Stimulated activated CD4-positive, alpha-beta T cell treated with anti-CD3 and anti-CD28 coated beads, Interleukin-15, amount 100 ng/mL, for 48 hours (primary cell): Measurements from ENCODE around the gene IL1R1.

Source experiments
- DNase-seq, 2 donors: peaks; one replicate each; pipeline ENCODE4 v3.0.0-alpha.2; 2020; ENCODE audit warnings: low read depth in 2 of 2

The IL1R1 gene

DNA sequence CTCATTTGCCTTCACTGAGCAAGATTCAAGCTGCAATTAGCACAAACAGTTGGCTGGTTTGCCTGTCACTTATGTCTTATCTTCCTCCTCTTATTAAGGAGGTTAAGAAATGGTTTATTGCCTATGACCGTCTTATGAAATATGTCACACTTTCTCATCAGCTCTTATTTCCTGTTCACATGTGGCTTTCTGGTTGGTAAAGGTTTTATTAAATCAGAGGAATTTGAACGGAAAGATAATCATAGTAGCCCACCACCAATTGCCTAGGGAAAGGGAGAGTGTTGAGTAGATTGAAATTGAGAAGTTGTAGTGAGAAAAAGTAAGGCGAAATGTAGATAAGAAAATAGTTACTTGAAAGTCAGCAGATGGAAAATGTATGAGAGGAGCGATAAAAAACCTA, 4.2 kb upstream of the IL1R1 start:
- DNase-seq, result no peak

GRCh38 chr2:102139851-102140250, 2.7 kb upstream of the IL1R1 start:
- no peak for DNase-seq

- DNase-seq, result no peak
These were observed 2.2 kb upstream of the IL1R1 start for GRCh38 chr2:102140377-102140776.

DNA sequence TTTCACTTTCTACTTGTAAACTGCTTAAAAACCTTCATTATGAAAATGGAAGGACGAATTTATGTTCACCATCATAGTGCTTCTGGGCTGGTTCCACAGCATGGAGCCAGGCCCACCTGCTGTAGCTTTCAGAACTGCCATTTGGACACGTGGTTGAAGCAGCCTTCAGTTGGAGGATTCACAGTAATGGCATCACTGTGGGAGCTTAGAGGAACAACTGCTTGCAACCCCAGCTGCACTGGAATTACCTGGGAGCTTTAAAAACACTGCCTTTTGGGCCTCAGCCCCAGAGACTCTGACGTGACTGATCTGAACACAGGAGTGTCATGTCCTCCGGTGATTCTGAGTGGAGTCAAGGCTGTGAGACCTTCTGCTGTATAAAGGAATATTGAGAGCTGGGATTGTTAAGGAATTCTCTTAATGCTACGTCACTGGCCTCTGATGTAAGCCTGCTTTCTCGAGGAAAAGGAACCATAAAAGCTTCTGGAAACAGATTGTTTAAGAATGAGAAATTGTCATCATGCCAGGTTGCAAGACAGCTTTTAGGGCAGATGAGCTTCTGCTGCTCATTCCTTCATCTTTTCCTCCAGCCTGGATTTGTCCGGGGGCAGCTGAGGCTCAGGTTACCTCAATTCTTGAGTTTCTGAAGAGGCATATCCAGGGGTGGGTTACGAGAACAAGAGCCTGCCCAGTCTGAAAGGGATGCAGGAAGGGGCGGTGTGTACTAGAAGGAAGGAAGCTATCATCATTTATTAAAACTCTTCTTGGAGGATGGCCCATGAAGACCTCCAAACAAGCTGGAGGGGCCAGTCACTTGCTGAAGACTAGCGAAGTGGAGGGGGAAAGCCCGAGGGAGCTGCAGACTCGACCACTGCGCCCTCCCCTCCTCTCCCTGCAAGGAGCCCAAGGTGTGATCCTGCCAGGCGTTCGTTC, 1.3 kb upstream of the IL1R1 start:
- no peak for DNase-seq

- no peak for DNase-seq
These were observed 393 bp downstream of the IL1R1 start for GRCh38 chr2:102142829-102143449.

DNA sequence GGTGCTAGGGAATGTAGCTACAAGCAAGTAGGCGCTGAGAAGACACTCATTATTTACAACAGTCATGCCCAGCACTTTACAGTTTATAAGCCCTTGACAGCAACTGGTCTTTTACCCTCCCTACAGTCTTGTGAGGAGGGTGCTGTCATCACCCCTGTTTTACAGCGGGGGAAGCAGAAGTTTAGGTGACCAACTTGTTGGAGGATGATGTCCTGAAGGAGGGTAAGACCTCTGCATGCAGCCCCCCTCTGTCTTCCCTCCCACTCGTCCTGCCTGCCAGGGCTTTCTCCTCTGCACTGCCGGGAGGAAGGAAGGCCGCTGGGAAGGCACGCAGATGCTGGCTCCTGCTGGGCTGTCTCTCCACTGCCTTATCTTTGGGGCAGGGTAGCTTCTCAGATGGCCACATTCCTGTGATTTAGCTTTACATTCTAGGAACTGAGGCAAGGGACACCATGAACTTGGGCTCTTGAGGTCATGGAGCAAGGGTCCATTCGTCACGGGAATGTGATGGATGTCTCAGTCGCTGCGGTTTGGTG, 972 bp downstream of the IL1R1 start:
- DNase-seq, result no peak

GRCh38 chr2:102144128-102144527, 1.6 kb downstream of the IL1R1 start:
- no peak for DNase-seq

GRCh38 chr2:102145107-102145506, 2.6 kb downstream of the IL1R1 start:
- no peak for DNase-seq

DNA sequence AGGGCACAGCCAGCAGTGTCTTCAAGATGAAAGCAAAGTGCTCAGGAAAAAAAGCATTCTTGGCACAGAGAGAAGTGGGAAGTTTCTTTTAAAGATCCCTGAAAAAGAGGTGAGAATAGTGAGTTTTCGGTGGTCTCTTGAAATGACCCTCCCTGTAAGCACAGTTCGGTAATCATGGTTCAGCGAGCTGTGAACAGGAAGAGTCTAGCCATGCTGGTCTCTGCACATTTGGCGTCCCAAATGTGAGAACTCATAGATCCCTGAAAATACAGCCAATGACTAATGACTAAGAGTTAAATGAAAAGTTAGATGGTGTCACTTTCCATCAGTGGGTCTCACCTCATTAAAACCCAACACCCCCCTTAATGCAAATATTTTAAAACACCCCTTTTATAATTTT, 3.4 kb downstream of the IL1R1 start:
- no peak for DNase-seq

GRCh38 chr2:102147935-102148334, 5.4 kb downstream of the IL1R1 start:
- peak; percentile 49 to 54 for DNase-seq

DNA sequence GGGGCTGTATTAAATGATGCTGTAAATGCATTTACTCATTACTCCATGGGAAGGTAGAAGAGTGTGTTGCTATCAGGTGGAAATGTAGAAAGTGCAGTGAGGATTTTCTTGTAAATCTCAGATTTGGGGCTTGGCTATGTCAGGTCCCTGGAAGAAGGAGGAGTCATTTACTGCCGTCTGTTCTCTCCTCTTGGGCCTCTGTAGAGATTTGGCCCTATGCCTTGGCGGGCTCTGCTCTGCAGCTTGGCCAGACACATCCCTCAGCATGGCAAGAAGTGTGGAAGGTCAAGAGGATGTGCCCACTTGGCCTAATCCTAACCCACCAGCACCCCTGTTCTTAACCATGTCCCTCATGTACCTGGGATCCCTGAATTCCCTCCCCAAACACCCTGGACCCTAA, 6.7 kb downstream of the IL1R1 start:
- no peak for DNase-seq

GRCh38 chr2:102149644-102150455, 7.3 kb downstream of the IL1R1 start:
- DNase-seq, result no peak

DNA sequence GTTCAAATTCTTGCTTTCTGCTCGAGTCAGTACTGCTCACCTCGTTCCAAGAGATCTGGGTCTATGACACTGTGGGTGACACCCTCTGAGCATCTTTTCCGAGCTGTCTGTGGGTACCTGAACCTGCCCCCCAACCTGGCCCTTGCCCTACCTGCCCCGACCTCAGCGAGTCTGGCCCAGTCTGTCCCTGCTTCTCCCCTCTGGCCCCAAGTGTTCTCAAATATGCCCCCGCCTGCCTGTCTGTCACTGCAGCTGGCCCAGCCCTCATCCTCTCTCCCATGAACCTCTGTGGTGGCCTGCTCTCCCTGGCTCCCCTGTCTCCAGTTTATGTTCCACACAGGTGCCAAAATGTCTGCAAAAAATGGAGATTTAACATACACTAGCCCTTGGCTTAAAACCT, 11.8 kb downstream of the IL1R1 start:
- DNase-seq, result no peak

DNA sequence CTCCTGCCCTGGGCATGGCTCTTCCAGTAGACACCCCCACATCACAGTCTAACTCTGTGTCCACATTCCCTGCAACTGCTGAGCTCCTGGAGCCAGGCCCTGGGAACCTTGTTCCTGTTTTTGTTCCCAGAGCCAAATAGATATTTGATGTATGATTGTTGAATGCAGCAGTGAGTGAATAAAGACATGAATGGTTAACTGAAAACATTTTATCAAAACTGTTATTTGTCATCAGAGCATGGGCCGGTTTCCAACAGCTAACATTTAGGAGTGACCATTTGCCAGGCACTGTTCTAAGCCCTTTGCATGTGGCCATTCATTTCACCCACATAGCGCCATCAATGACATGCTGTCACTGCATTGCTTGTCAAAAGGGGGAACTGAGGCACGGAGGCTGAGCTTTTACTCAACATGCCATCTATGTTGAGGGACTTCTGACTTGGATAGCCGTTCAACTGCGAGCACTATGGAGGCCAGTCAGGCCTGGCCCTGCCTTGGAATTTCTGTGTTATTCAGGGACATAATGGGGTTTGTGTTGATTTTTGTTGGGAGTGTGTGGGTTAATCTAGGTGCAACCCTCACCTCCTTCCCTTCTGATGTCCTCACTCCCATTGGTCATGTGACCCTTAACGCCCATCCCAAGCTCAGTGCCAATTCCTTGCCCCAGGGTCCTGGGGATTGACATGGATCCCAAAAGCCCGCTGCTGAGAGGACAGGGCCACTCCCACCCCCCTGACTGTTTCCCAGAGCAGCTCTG, 12.6 kb downstream of the IL1R1 start:
- no peak for DNase-seq

DNA sequence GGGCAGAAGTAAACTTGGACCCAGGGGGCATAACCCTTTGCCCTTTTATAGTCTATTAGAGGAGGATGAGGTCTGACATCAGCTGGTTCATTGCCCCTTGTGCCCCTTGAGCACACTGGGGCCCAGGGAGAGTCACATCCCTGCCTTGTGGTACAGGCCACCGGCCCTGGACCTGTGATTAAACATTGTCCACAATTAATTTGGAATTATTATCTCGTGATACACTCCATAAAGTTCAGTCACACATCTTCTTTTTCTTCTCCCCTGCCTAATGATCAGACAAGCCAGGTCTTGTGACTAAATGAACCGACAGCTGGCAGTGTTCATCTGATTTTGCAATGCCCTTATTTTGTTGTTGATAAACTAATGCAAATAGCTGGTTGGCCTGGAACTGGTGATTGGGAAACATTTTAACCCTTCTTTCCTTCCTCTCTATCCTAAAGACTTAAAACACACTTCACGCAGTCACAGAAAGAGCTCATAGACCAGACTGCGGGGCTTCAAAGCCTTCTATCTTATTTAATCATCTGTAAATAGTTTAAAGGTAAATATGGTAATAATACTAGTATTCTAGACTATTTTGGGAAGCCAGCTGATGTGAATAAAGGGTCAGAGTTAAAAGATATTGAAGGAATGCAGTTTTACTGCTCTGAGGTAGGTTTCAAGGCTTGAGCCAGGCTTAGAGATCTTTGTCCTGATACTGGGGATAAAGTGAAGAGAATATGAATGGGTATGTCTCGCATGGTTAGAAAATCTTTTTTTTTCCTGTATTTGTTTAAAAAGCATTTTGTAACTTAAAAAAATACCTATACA, 13.4 kb downstream of the IL1R1 start:
- no peak for DNase-seq

DNA sequence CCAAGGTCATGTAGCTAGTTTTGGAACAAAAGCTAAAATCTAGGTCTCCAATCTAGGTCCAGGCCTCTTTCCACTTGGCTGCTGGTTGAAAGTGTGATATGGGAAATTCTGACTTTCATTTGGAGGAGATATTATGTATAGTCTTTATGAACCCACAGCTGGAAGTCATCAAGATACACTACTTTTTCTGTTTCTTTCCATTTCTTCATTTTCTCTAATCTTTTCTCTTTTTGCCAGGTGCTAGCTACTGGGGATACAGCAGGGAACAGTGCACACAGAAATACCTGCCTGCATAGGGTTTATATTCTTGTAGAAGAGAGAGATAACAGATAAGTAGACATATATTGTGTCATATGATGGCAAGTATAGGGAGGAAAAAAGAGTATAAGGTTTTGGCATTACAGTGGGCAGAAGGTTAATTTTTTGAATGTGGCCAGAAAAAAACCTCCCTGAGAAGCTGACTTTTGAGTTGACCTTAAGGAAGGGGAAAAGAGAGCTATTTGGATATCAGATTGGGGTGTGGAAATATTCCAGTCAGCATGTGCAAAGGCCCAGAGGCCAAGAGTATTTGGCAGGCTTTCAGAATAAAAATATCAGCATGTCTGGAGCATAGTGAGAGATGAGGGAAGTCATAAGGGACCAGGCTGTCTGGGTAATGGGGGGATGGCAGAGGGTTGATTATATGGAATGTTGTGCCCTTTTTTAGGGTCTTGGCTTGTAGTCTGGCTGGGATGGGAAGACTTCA, 15.6 kb downstream of the IL1R1 start:
- DNase-seq, result no peak

- DNase-seq, result no peak
These were observed 16.7 kb downstream of the IL1R1 start for GRCh38 chr2:102159295-102159694.

DNA sequence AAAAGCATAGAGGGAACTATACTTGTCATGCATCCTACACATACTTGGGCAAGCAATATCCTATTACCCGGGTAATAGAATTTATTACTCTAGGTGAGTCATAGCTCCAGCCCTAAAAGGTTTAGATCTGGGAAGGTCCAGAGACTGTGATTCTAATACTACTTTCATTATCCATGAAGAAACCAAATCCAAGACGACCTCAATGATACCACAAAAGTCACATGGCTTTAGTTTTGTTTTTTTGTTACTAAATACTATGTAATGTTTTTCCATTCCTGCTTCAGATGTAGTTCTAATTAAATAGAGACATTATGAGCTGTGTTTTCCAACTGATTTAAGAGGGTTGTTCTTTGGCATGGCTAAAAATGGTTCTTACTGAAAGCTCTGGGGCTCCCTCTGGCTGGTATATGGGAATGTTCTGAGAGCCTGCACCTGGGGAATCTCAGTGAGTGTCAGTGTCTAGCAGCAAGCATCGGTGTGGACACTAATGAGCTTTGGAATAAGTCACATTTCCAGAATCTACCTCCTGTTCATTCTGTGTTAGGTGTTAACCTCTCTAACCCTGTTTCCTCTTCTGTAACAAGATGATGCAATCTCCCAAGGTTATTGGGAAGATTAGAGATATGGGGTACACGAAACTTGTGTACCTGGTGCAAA, 23.8 kb downstream of the IL1R1 start:
- DNase-seq, result no peak

GRCh38 chr2:102168026-102168771, 25.7 kb downstream of the IL1R1 start:
- no peak for DNase-seq
